ENCODE results near the gene C11orf52. TPM values are rescaled to one million over a fixed set of nuclear protein-coding genes. Genes with fewer than 3 reads are reported as not detected.

The C11orf52 gene
- total and polyA plus RNA-seq, 2 donors (not counting 3 experiments of a cell fraction or from before 2014, with no cell fraction given), result 0.31 to 0.76 TPM

DNA sequence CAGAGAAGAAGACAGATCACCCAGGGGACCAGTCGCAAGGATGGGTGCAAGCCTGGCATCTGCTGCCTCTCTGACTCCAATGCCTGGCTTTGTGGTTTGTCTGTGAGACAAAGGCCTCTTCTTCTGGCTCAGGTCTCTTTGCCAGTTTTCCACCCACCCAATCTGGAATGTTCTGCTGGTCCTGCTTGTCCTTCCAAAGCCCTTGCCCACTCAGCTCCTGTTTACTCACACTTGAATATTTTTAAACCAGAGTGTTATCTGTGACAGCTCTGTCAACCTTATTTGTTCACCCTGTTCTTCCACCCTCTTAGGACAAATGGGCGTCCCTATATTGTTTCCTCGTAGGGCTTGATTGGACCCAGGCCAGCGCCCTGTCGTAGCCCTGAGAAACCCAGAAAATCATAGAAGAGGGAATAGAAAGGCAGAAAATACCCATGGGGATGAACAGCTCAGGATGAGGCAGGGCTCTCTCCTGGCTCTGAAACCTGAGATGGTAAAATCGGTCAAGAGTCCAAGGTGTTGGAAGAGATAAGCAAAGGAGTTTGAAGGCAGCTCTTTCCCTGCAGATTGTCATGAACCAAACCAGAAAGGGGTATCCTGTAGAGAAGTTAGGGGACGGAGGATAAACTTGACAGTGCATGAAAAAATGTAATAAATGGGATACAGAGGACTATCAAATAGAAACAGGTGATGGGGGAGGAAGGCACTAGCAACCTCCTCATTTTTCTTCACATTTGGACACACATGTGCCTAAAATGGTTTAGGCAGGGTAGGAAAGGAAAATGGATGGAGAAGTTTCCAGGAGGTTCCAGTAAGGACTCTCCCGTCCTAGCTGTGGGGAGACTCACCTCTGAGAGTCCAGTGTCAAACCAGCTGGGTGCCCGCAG, 7.8 kb upstream of the C11orf52 start:
- no peak overlapping the region for H3K27ac ChIP-seq (ENCODE audit: insufficient read depth, low read depth, low read length)
- H3K36me3 ChIP-seq (ENCODE audit: control insufficient read depth in 2 of 2, extremely low read depth in 1 of 2, insufficient read depth in 2 of 2, low read length in 2 of 2), result no peaks in the 10 kb centered on the region
- H3K9me1 ChIP-seq (replicated peaks; ENCODE audit: control insufficient read depth, extremely low read depth, insufficient read depth, low read length), result no peaks in the 10 kb centered on the region
- H4K20me1 ChIP-seq (replicated peaks; ENCODE audit: control insufficient read depth, extremely low read depth, insufficient read depth, low read length), result no peaks in the 10 kb centered on the region
- peaks cover 6% of the 10 kb centered on the region for H3K4me1 ChIP-seq (ENCODE audit: control insufficient read depth, extremely low read depth, insufficient read depth, low read length)
- no peak for FAIRE-seq
- ChIA-PET CTCF (interaction anchor here (1.4 kb wide), 1 partner anchor 71 kb away, joined by 4 read pairs; no protein-coding TSS in a partner anchor), POLR2A (no interaction called here)
- no peak overlapping the region for H3K9ac ChIP-seq (replicated peaks; ENCODE audit: extremely low read depth, insufficient read depth, low read length)
- DNase-seq (ENCODE audit: low read depth, low spot score), result no peak
- no peaks in the 10 kb centered on the region for H3K79me2 ChIP-seq (ENCODE audit: control insufficient read depth, insufficient read depth, low read length)
- intact Hi-C loops (cut with micrococcal nuclease), result no loop called here
- BruUV-seq (replicated peaks), result no TSS peak
- peaks cover 2 to 9% of the 10 kb centered on the region in 2 experiments for H3K27me3 ChIP-seq (ENCODE audit: control insufficient read depth in 2 of 2, insufficient read depth in 2 of 2, low read length in 2 of 2)
- no peak overlapping the region for H3K4me3 ChIP-seq (replicated peaks in 1 of 3; ENCODE audit: insufficient read depth in 1 of 3, low read depth in 1 of 3, low read length in 3 of 3)
- TF ChIP-seq, protein P1, sequence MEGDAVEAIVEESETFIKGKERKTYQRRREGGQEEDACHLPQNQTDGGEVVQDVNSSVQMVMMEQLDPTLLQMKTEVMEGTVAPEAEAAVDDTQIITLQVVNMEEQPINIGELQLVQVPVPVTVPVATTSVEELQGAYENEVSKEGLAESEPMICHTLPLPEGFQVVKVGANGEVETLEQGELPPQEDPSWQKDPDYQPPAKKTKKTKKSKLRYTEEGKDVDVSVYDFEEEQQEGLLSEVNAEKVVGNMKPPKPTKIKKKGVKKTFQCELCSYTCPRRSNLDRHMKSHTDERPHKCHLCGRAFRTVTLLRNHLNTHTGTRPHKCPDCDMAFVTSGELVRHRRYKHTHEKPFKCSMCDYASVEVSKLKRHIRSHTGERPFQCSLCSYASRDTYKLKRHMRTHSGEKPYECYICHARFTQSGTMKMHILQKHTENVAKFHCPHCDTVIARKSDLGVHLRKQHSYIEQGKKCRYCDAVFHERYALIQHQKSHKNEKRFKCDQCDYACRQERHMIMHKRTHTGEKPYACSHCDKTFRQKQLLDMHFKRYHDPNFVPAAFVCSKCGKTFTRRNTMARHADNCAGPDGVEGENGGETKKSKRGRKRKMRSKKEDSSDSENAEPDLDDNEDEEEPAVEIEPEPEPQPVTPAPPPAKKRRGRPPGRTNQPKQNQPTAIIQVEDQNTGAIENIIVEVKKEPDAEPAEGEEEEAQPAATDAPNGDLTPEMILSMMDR (IDR thresholded peaks at IDR 0.05; ENCODE audit: extremely low read depth in 1 of 2, insufficient read depth in 1 of 2, low read depth in 1 of 2, low read length in 2 of 2), result no peak
- TF ChIP-seq EZH2 (IDR thresholded peaks at IDR 0.05; ENCODE audit: borderline replicate concordance, low read depth, low read length, severe bottlenecking) (no peak), MYC (IDR thresholded peaks at IDR 0.05; ENCODE audit: low read depth, low read length) (no peak), MAX (IDR thresholded peaks at IDR 0.05; ENCODE audit: insufficient read depth, insufficient read length) (no peak), POLR2AphosphoS5 (IDR thresholded peaks at IDR 0.05; ENCODE audit: insufficient read depth, low read depth, low read length) (no peak), POLR2A (IDR thresholded peaks at IDR 0.05; ENCODE audit: low read depth, low read length) (no peak), FOS (IDR thresholded peaks at IDR 0.05; ENCODE audit: borderline replicate concordance, insufficient read depth, low read length) (no peak), JUN (IDR thresholded peaks at IDR 0.05; ENCODE audit: borderline replicate concordance, insufficient read depth, insufficient read length, low read depth) (no peak), GATA2 (IDR thresholded peaks at IDR 0.05; ENCODE audit: insufficient read depth, insufficient read length, low read depth, low read length) (no peak)
- no peak overlapping the region for H2AFZ ChIP-seq (ENCODE audit: low read depth, low read length)
- H3K9me3 ChIP-seq (replicated peaks; ENCODE audit: control insufficient read depth, insufficient read depth, low read length), result no peaks in the 10 kb centered on the region
- dilution Hi-C loops (cut with MboI; ENCODE audit: extremely low pct_ligation_motif_present, low sequenced_read_pairs), result no loop called here
- no peak overlapping the region for H3K4me2 ChIP-seq (ENCODE audit: insufficient read depth, low read length)
